CD8-positive, alpha-beta memory T cell (primary cell): Measurements from ENCODE around the gene HOXA6. TPM values are rescaled to one million over a fixed set of nuclear protein-coding genes. Genes with fewer than 3 reads are reported as not detected.

ENCODE experiments used
- CTCF ChIA-PET: fragments of 350-600 bp; sonication (Branson Sonifier 250); formaldehyde crosslinking; loops from one replicate; lab custom pipeline; 2021; ENCODE audit warnings: antibody characterized with exemption; lab: Charles Lee
- POLR2A ChIA-PET: fragments of 350-600 bp; sonication (Branson Sonifier 250); formaldehyde crosslinking; loops from one replicate; lab custom pipeline; 2021; ENCODE audit warnings: antibody characterized with exemption; lab: Charles Lee
- DNase-seq, 5 donors: peaks; one replicate each; pipeline versions ENCODE4 v3.0.0 to v3.0.0-alpha.2; 2020 to 2022; ENCODE audit warnings: mixed read lengths in 1 of 5
- H3K27ac ChIP-seq: one replicate; pipeline ENCODE4 v1.7.0; 2013; ENCODE audit warnings: low read depth, mild to moderate bottlenecking, low read length, moderate library complexity
- H3K27me3 ChIP-seq: 2 replicates; pipeline ENCODE4 v1.7.0; 2013; ENCODE audit warnings: low read length, mild to moderate bottlenecking; ENCODE audit not compliant: insufficient read depth, poor library complexity, severe bottlenecking
- H3K36me3 ChIP-seq: 2 replicates; pipeline ENCODE4 v1.7.0; 2013; ENCODE audit warnings: mild to moderate bottlenecking, low read length, moderate library complexity; ENCODE audit not compliant: insufficient read depth
- H3K4me1 ChIP-seq: 2 replicates; pipeline ENCODE4 v1.7.0; 2013; ENCODE audit warnings: mild to moderate bottlenecking, low read length, moderate library complexity; ENCODE audit not compliant: insufficient read depth
- H3K4me3 ChIP-seq: 2 replicates; pipeline ENCODE4 v1.7.0; 2013; ENCODE audit warnings: mild to moderate bottlenecking, low read length
- H3K9me3 ChIP-seq: 2 replicates; pipeline ENCODE4 v1.7.0; 2013; ENCODE audit warnings: mild to moderate bottlenecking, low read length
- H3K27ac Mint-ChIP-seq, 8 donors: one replicate each; pipeline ENCODE4 v1.8.0; 2020 to 2021; ENCODE audit warnings: mixed read lengths in 8 of 8, mild to moderate bottlenecking in 6 of 8, inconsistent platforms in 3 of 8, moderate library complexity in 3 of 8
- H3K27me3 Mint-ChIP-seq, 2 donors: one replicate each; pipeline ENCODE4 v1.8.0; 2020 to 2021; ENCODE audit warnings: mixed read lengths in 2 of 2, mild to moderate bottlenecking in 1 of 2, moderate library complexity in 1 of 2
- H3K36me3 Mint-ChIP-seq, 3 donors: one replicate each; pipeline ENCODE4 v1.8.0; 2020 to 2021; ENCODE audit warnings: mixed read lengths in 3 of 3, inconsistent platforms in 1 of 3, mild to moderate bottlenecking in 1 of 3
- H3K4me1 Mint-ChIP-seq, 3 donors: one replicate each; pipeline ENCODE4 v1.8.0; 2020 to 2021; ENCODE audit warnings: mixed read lengths in 3 of 3, inconsistent platforms in 1 of 3, mild to moderate bottlenecking in 1 of 3
- H3K4me3 Mint-ChIP-seq, 7 donors: one replicate each; pipeline ENCODE4 v1.8.0; 2020 to 2021; ENCODE audit warnings: mixed read lengths in 7 of 7, mild to moderate bottlenecking in 6 of 7, moderate library complexity in 4 of 7, inconsistent platforms in 2 of 7
- H3K9me3 Mint-ChIP-seq, 5 donors: one replicate each; pipeline ENCODE4 v1.8.0; 2020 to 2022; ENCODE audit warnings: mixed read lengths in 5 of 5, mild to moderate bottlenecking in 3 of 5, moderate library complexity in 2 of 5, inconsistent platforms in 1 of 5
- polyA plus RNA-seq: library from polyadenylated mRNA; unstranded; fragments of 300-500 nt; fragmentation: Illumina TruSeq; gene quantifications from one replicate; pipeline ENCODE4 v1.2.3, GENCODE V29; 2021
- total RNA-seq, 2 experiments: library from RNA; stranded (reverse); gene quantifications; one replicate each; pipeline ENCODE4 v1.2.3, GENCODE V29; 2021

HOXA6 gene
- total and polyA plus RNA-seq, 3 experiments from 2014 or later = not detected

- Mint-ChIP-seq H3K27ac (peak overlapping the region in 3 of 8 donors; percentile 43 to 75 (median 47)), H3K4me1 (peaks cover 26 to 44% (median 34%) of the 10 kb centered on the region in 3 donors), H3K4me3 (peak overlapping the region; percentile 70 to 91 (median 81)), H3K27me3 (peaks cover 83 to 85% of the 10 kb centered on the region in 2 donors), H3K36me3 (no peaks in the 10 kb centered on the region), H3K9me3 (peaks cover 0 to 8% (median 0%) of the 10 kb centered on the region in 5 donors)
- H3K4me3 ChIP-seq = peak overlapping the region; percentile 72
- ChIA-PET POLR2A (interaction anchor here (1.2 kb wide), 1 partner anchor 11 kb away, joined by 3 read pairs; no protein-coding TSS in a partner anchor), CTCF (interaction anchor here (0.6 to 5.6 kb wide), 35 partner anchors 10 to 1305 kb away, joined by 3 to 71 read pairs (median 4); partner anchors contain the start of genes HOXA1 and HOXA3)
- no peaks in the 10 kb centered on the region for H3K9me3 ChIP-seq
- H3K36me3 ChIP-seq = no peaks in the 10 kb centered on the region
- H3K27me3 ChIP-seq = peaks cover 81% of the 10 kb centered on the region
- no peak overlapping the region for H3K27ac ChIP-seq
- DNase-seq = no peak
- peaks cover 29% of the 10 kb centered on the region for H3K4me1 ChIP-seq
These were observed 13.7 kb upstream of the HOXA6 start for GRCh38 chr7:27161214-27161720.

GRCh38 chr7:27160546-27161213, 13.1 kb upstream of the HOXA6 start:
- no peaks in the 10 kb centered on the region for H3K36me3 ChIP-seq
- POLR2A ChIA-PET = interaction anchor here (1.2 kb wide), 1 partner anchor 10 kb away, joined by 3 read pairs; no protein-coding TSS in a partner anchor
- no peak overlapping the region for H3K27ac ChIP-seq
- peaks cover 30% of the 10 kb centered on the region for H3K4me1 ChIP-seq
- no peaks in the 10 kb centered on the region for H3K9me3 ChIP-seq
- Mint-ChIP-seq H3K9me3 (peaks cover 0 to 5% (median 0%) of the 10 kb centered on the region in 5 donors), H3K4me1 (peaks cover 27 to 46% (median 36%) of the 10 kb centered on the region in 3 donors), H3K27me3 (peaks cover 84 to 87% of the 10 kb centered on the region in 2 donors), H3K36me3 (no peaks in the 10 kb centered on the region), H3K27ac (peak overlapping the region in 3 of 8 donors; percentile 43 to 75 (median 47)), H3K4me3 (peak overlapping the region; percentile 78 to 91 (median 82))
- peak overlapping the region; percentile 72 for H3K4me3 ChIP-seq
- CTCF ChIA-PET = interaction anchor here (0.6 to 5.6 kb wide), 34 partner anchors 10 to 1304 kb away, joined by 3 to 71 read pairs (median 4); partner anchors contain the start of genes HOXA1 and HOXA3
- peaks cover 81% of the 10 kb centered on the region for H3K27me3 ChIP-seq
- peak; percentile 77 to 89 (median 79) for DNase-seq

- peak overlapping the region; percentile 62 to 90 (median 78) for H3K4me3 Mint-ChIP-seq
- H3K9me3 Mint-ChIP-seq = peaks cover 0 to 7% (median 0%) of the 10 kb centered on the region in 5 donors
- H3K4me3 ChIP-seq = peak overlapping the region; percentile 72
- CTCF ChIA-PET = interaction anchor here (1.2 to 5.6 kb wide), 24 partner anchors 8 to 1266 kb away, joined by 3 to 71 read pairs (median 10); partner anchors contain the start of gene HOXA3
- peaks cover 30 to 48% (median 37%) of the 10 kb centered on the region in 3 donors for H3K4me1 Mint-ChIP-seq
- peak overlapping the region in 1 of 8 donors; percentile 67 for H3K27ac Mint-ChIP-seq
- POLR2A ChIA-PET = interaction anchor here (0.5 kb wide), 1 partner anchor 293 kb away, joined by 3 read pairs; no protein-coding TSS in a partner anchor
- no peaks in the 10 kb centered on the region for H3K36me3 ChIP-seq
- no peaks in the 10 kb centered on the region for H3K36me3 Mint-ChIP-seq
- H3K4me1 ChIP-seq = peaks cover 29% of the 10 kb centered on the region
- DNase-seq = no peak
- no peaks in the 10 kb centered on the region for H3K9me3 ChIP-seq
- H3K27ac ChIP-seq = no peak overlapping the region
- peaks cover 81% of the 10 kb centered on the region for H3K27me3 ChIP-seq
- H3K27me3 Mint-ChIP-seq = peaks cover 84 to 88% of the 10 kb centered on the region in 2 donors
These were observed 12.6 kb upstream of the HOXA6 start for GRCh38 chr7:27160145-27160545.

- Histone ChIP-seq H3K4me1 (peaks cover 28% of the 10 kb centered on the region), H3K9me3 (no peaks in the 10 kb centered on the region), H3K27ac (no peak overlapping the region), H3K4me3 (peak overlapping the region; percentile 72), H3K36me3 (no peaks in the 10 kb centered on the region), H3K27me3 (peaks cover 81% of the 10 kb centered on the region)
- ChIA-PET CTCF (interaction anchor here (1.2 to 2.8 kb wide), 9 partner anchors 9 to 1267 kb away, joined by 3 to 14 read pairs (median 5); no protein-coding TSS in a partner anchor), POLR2A (interaction anchor here (0.5 kb wide), 1 partner anchor 293 kb away, joined by 3 read pairs; no protein-coding TSS in a partner anchor)
- H3K36me3 Mint-ChIP-seq = peaks cover 0 to 2% (median 0%) of the 10 kb centered on the region in 3 donors
- H3K4me1 Mint-ChIP-seq = peaks cover 31 to 55% (median 44%) of the 10 kb centered on the region in 3 donors
- H3K9me3 Mint-ChIP-seq = peaks cover 0 to 10% (median 0%) of the 10 kb centered on the region in 5 donors
- H3K27ac Mint-ChIP-seq = peak overlapping the region in 2 of 8 donors; percentile 19 to 67
- DNase-seq = no peak
- peak overlapping the region; percentile 62 to 90 (median 78) for H3K4me3 Mint-ChIP-seq
- H3K27me3 Mint-ChIP-seq = peaks cover 85 to 90% of the 10 kb centered on the region in 2 donors
These were observed 11.9 kb upstream of the HOXA6 start for GRCh38 chr7:27159266-27160144.

GRCh38 chr7:27158436-27159265, 11.1 kb upstream of the HOXA6 start:
- no peaks in the 10 kb centered on the region for H3K9me3 ChIP-seq
- POLR2A ChIA-PET = no interaction called here

GRCh38 chr7:27157702-27158431, 10.3 kb upstream of the HOXA6 start:
- Histone ChIP-seq H3K4me3 (no peak overlapping the region), H3K4me1 (peaks cover 31% of the 10 kb centered on the region), H3K36me3 (no peaks in the 10 kb centered on the region), H3K27ac (no peak overlapping the region), H3K27me3 (peaks cover 85% of the 10 kb centered on the region), H3K9me3 (no peaks in the 10 kb centered on the region)
- DNase-seq = no peak
- Mint-ChIP-seq H3K27ac (peak overlapping the region in 4 of 8 donors; percentile 3 to 97 (median 70)), H3K36me3 (peaks cover 0 to 2% (median 0%) of the 10 kb centered on the region in 3 donors), H3K4me1 (peaks cover 39 to 59% (median 53%) of the 10 kb centered on the region in 3 donors), H3K9me3 (peaks cover 0 to 12% (median 0%) of the 10 kb centered on the region in 5 donors), H3K4me3 (peak overlapping the region in 5 of 7 donors; percentile 23 to 86 (median 54)), H3K27me3 (peaks cover 85 to 90% of the 10 kb centered on the region in 2 donors)
- POLR2A ChIA-PET = no interaction called here
- CTCF ChIA-PET = interaction anchor here (1.1 to 2.8 kb wide), 6 partner anchors 8 to 1265 kb away, joined by 3 to 14 read pairs (median 7); partner anchors contain the start of gene HOXA9

More at GRCh38 chr7:27158436-27159265, 11.1 kb upstream of the HOXA6 start:
- peaks cover 83% of the 10 kb centered on the region for H3K27me3 ChIP-seq
- DNase-seq = no peak
- H3K4me1 Mint-ChIP-seq = peaks cover 38 to 59% (median 52%) of the 10 kb centered on the region in 3 donors
- H3K27ac Mint-ChIP-seq = peak overlapping the region in 4 of 8 donors; percentile 35 to 67 (median 51)
- H3K9me3 Mint-ChIP-seq = peaks cover 0 to 12% (median 0%) of the 10 kb centered on the region in 5 donors
- CTCF ChIA-PET = interaction anchor here (1.2 to 2.8 kb wide), 10 partner anchors 8 to 1266 kb away, joined by 3 to 14 read pairs (median 6); no protein-coding TSS in a partner anchor
- H3K36me3 Mint-ChIP-seq = peaks cover 0 to 2% (median 0%) of the 10 kb centered on the region in 3 donors
- H3K36me3 ChIP-seq = no peaks in the 10 kb centered on the region
- no peak overlapping the region for H3K4me3 ChIP-seq
- peak overlapping the region in 5 of 7 donors; percentile 23 to 54 (median 42) for H3K4me3 Mint-ChIP-seq
- peaks cover 31% of the 10 kb centered on the region for H3K4me1 ChIP-seq
- peaks cover 84 to 90% of the 10 kb centered on the region in 2 donors for H3K27me3 Mint-ChIP-seq
- no peak overlapping the region for H3K27ac ChIP-seq
